Activated T-cell treated with anti-CD3 and anti-CD28 coated beads for 4 hours (primary cell): ENCODE results near the gene SLC39A2.

Source experiments
- DNase-seq: peaks from one replicate; pipeline ENCODE4 v3.0.0-alpha.2; 2020

The SLC39A2 gene

GRCh38 chr14:21050597-21050996 is 51.5 kb downstream of the SLC39A2 start:
- DNase-seq = no peak
